GM18867 (cell line): ENCODE results near the gene NNT.
"Not testable (repeated sequence)": the region's sequence is repeated elsewhere in the genome, so short reads cannot be mapped to it uniquely, and the experiment has no call there.

Source experiments
- ATAC-seq: cut with Tn5 transposase; IDR thresholded peaks from one replicate; pipeline ENCODE4 v1.9.1; 2021; ENCODE audit warnings: mild to moderate bottlenecking, moderate library complexity; ENCODE audit not compliant: unreplicated experiment

The NNT gene

DNA sequence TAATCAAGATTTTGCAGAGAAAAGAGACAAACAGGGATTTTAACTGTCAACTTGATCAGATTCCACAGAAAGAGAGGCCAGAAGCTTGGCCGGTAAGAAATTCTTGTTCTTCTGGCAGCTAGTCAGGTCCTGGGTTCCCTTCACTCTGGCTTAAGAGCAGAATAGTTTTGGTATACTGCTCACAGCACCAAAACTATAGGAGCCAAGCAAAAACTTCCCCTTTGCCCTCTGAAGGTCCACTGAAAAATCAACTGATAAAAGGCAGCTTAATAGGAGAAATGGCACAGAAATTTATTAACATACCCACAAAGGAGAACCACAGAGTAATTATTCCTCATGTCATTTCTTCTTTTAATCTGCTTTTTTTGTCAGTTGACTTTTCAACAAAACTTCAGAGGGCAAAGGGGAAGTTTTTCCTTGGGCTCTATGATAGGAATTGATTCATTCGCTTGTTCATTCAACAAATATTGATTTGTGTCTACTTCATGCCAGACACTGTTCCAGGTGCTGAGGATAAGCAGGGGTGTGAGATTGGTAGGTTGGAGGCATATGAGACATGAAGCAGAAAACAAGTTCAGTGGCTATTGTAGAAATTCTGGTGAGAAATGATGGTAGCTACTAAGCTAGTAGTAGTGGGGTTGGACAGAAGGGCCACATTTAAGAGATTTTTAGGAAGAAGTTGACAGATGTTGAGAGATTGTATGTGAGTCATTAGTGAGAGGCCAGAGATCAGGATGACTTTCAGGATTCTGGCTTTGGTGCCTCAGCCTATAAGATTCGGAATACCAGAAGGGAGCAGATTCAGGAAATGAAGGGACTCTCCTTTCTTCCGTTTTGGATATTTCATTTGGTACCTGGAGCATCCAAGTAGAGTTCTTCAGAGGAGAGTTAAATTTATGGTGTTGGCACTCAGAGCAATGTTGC, 20.6 kb upstream of the NNT start:
- no peak for ATAC-seq

DNA sequence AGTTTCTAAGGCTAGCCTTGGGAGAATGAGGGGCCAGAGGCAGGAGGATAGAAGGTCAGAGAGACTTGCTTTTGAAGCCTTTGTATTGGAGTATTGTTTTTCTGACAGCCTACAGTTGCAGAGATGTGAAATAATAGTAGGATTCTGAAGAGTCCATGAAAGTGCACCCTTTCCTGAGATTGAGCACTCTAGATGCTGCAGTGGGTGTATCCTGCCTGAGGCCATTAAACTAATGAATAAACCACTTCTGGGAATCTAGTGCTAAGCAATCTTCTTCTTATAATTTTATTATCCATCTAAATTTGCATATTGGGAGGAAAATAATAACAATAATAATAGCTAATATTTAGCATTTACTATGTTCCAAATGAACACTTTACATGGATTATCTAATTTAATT, 19.3 kb upstream of the NNT start:
- no peak for ATAC-seq

DNA sequence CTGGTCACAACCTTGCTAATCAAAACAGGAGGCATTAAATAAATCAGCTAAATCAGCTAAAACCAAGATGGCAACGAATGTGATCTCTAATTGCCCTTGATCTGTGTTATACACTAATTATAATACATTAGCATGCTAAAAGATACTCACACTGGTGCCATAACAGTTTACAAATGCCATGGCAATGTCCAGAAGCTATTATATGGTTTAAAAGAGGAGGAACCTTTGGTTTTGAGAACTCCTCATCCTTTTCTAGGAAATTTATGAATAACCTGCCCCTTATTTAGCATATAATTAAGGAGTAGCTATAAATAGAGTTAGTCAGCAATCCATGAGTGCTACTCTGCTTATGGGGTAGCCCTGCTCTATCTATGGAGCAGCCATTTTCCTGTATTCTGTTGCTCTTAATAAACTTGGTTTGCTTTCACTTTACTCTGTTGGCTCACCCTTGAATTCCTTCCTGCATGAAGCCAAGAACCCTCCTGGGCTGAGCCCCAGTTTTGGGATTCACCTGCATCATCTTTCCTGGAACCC, 18.7 kb upstream of the NNT start:
- ATAC-seq, result no peak

DNA sequence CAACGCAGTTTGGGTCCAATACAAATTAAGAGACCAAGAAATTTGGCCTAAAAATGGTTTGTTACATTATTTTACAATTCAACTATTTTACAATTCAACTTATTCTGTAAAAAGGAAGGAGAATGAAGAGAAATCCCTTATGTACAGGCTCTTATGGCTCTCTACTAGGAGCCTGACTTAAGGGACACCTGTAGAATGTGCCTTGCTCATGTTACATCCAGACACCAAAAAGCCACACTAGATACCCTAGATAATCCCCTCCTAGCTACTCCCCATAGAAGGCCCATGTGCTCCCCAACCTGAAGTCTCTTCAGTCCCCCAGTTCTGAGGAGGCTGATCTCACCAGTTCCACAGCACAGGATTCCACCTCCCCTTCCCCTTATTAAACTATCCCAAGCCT, 14.1 kb upstream of the NNT start:
- no peak for ATAC-seq

DNA sequence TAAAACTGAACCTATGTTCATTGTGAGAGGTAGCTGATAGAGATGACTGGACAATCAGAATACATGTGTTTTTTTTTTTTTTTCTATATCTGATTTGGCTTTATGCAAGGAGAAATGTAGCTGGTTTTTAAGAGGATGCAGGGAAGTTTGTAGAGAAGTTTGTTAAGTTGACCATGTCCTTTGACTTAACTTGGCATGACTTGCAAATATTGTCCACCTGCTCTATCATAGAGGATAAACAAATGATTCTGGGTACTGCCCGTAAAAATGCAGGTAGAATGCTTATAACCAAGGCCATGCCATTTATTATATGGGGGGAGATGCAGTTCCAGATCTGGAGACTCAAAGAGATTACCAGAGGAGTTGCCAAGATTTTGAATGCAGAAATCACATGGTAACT, 13.7 kb upstream of the NNT start:
- ATAC-seq, result no peak

DNA sequence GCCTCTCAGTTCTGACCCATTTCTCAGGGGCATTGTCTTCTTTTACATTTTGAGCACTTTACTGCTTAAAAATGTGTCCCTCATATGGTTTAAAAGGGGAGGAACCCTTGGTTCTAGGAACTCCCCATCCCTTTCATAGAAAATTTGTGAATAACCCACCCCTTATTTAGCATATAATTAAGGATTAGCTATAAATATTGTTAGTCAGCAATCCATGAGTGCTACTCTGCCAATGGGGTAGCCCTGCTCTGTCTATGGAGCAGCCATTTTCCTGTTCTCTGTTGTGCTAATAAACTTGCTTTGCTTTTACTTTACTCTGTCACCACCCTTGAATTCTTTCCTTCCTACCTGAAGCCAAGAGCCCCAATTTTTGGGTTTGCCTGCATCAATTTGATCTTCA, 12.3 kb upstream of the NNT start:
- ATAC-seq, result no peak

DNA sequence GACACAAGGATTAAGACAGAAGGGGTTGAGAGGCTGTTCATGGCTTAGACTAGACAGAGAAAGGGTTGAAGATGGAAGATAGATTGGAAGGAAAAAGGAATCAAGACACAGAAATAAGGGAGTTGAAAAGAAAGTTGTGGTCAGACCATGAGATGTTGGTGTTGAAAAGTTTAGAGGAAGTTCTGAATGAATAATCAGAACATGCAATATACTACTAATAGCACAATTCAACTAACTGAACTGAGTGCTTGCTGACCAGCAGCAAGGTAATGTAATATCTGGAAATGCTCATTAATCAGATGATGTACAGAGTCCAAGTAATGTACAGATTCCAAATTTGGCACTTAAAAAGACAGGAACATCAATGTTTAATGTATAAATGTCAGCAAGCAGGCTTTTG, 10.6 kb upstream of the NNT start:
- ATAC-seq, result no peak

DNA sequence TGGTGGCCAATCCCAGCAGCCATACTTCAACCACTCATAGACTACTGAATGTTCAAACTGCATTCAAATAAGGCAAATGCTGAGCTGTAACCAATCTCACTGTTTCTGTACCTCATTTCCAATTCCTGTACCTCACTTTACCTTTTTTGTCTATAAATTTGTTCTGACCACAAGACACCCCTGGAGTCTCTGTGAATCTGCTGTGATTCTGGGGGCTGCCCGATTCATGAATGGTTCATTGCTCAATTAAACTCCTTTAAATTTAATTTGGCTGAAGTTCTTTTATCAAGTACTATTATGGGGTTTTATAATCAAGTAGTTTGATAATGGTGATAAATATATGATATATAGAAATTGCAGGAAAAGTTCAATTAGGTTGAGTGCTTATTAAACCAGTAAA, 4.1 kb upstream of the NNT start:
- ATAC-seq, result not testable (repeated sequence)

DNA sequence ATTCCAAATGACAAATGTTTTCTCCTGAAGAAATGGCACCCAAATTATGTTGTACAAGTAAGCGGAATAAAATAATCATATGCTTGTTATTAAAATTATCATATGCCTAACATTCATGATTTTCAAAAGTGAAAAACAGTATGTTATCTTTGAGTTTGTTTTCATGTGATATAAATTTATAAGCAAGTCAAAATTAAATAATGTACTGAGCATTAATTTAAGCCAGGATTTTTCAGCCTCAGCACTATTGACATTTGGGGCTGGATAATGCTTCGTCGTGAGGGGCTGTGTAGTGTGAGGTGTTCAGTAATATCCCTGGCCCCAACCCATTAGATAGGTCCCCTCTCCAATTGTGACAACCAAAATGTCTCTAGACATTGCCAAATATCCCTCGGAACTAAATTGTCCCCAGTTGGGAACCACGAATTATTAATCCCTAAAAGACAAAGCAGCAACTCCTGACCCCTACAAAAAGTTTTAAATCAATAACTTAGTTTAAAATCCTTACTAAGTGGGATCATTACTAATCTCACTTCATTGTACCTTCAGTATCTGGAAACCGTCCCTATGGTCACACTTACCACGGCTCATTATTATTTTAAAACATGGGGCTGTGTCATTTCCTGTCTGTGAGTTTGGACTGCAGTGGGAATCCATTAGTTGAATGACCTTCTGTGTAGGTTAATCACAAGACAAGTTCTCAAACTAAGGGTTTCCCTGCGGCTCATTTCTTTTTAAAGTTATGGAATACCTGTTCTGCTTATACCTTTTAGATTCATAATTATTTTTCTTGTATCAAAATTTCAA, 1.3 kb upstream of the NNT start:
- ATAC-seq, result peak; percentile 33

DNA sequence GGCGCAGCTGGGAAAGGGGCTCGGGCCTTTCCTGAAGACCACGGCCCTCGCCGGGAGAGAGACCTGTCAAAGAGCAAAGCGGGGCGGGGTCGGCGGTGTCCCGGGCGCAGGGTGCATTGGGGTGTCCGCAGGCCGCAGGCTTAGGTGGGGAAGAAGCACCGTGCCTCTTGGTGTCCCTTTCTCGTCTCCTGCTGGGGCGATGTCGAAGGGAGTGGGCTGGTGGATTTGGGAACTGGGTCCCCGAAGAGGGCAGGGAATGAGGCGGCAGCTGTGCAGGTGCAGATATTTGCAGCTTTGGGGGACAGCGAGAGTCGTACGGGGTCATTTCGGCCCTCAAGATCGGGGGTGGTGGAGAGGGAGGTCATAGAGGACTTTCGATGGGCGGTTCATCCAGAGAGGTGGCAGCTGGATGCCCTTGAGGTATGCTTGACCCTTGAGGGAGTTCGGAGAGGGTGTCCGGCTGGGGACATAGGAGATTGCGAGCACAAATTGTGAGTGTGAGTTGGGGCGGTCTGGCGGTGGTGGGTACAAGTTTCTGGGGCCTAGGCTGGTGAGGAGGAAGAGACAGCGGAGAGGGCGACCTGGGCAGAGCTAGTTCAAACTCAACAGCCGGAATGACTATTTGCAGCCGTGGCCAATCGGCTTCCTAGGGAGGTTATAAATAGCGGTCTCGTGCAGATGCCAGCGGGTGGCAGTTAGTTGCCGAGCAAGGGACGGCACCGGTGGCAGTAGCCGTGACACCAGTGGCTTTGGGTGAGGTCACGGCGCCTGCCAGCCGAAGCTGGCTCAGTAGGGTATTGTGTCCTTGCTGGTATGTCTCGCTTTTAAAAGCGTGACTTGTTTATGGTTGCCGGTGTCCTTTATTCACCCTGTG, 601 bp downstream of the NNT start:
- ATAC-seq, result peak; percentile 54

DNA sequence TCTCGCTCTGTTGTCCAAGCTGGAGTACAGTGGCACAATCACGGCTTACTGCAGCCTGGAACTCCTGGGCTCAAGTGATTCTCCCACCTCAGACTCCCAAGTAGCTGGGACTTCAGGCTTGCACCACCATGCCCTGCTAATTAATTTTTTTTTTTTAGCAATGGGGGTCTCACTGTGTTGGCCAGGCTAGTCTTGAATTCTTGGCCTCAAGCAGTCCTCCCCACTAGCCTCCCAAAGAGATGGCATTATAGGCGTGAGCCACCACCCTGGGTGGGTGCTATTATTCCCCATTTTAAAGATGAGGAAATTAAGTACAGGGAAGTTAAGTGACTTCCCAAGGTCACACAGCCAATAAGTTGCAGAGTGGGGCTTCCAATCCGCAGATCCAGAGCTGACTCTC, 1.7 kb downstream of the NNT start:
- ATAC-seq, result no peak

DNA sequence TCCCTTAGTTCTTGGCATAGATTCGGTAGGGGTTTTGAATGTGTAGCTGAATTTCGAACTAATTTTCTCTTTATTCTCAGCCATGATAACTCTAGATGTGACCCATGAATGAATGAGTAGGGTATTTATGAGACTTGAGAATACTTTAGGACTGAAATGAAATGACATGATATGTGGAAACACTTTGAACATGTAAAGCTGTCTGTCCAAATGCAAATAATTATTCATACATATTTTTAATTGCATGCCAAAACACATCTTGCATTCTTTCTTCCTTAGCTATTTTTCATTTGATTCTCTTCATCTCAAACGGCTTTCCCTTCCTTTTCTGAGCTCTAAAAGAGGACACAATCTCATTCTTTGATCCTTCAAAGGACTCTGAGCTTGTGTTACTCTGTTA, 3.4 kb downstream of the NNT start:
- ATAC-seq, result no peak

DNA sequence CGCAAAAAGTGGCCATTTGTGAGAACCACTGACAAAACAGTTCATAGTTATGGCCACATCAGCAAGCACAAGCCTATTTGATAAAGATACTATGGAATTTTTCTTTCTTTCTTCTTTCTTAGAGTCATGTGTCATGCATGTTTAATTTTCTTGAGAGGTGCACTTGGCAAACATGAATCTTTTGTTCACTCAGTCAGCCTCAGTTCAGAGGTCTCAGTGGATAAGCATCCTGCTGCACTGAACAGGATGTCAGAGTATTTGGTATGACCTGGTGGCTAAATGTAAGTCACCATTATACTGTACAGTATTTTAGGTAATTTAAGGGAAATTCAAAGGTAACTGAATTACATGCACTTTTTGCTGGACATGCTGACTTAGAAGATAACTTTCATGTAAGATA, 5.4 kb downstream of the NNT start:
- no peak for ATAC-seq

DNA sequence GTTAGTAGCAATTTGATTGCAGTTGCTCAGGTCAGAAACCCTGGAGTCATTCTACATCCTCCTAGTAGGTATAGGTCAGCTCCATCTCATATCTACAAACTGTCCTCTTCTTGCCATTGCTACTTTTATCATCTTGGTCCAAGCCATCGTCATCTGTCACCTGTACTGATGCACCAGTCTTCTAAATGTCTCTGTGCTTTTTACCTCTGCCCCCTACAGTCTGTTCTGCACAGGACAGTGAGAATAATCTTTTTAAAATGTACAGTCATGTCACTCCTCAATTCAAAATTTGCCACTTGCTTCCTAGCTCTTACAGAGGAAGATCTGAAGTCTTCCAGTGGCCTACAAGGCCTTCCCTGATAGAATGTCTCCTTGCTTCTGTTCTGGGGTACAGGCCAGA, 6.8 kb downstream of the NNT start:
- ATAC-seq, result peak; percentile 81

DNA sequence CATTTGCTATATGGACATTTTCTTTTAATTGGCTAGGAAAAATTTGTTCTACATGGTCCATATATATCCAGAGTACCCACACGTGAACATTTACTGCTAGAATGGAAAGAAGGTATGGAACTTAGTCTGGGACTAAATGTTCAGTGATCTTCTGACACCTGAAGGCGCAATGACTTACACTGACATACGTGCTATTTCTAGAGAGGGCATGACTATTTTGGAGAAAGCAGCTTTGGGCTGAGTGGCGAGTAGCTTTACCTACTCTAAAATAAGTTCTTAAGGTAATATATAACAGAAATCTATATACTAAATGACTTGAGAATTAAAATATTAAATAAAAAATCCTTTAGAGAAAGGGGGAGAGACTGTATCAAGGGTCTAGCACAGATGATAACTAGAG, 10.4 kb downstream of the NNT start:
- no peak for ATAC-seq

DNA sequence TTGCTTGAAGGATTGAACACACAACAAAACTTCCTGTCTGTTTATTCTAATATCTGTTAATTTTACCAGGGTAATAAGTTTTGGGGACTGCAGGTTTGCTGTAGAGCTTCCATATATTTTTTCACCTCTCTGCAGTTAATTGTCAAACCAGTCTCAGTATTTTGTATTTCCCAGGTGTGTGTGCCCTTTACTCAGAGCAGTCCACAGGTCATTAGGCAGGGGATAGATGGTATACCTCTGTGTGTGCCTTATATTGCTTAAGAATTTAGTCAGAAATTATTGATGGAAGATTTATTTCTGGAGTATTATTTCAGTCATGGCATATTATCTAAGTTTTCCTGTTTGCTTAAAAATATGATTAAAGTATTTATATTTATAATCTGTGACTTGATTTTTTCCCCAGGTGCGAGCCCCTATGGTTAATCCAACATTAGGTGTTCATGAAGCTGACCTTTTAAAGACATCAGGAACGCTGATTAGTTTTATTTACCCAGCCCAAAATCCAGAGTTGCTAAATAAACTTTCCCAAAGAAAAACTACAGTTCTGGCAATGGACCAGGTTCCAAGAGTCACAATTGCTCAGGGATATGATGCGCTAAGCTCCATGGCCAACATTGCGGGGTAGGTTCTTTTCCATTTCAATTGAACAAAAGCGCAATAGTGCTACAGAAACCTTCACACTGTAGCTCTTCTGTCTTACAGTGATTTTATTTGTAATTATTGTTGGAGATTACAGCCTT, 12.6 kb downstream of the NNT start:
- ATAC-seq, result no peak

DNA sequence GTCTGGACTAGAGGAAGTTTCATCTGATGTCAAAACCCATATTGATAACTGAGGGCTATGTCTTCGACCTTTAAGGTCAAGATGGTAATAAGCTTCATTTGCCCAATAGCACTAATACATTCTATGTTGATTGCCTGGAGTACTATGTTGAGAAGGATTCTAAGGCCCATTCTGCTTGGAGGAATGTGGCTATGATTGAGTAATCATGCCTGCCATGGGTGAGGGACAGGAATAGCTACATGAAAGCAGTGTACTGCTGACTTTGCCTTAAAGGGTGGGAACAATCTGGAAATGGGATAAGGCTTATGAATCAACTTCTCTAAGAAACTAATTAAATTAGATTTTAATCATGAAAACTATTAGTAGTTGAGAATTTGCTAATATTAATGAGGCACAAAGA, 13.6 kb downstream of the NNT start:
- ATAC-seq, result no peak

DNA sequence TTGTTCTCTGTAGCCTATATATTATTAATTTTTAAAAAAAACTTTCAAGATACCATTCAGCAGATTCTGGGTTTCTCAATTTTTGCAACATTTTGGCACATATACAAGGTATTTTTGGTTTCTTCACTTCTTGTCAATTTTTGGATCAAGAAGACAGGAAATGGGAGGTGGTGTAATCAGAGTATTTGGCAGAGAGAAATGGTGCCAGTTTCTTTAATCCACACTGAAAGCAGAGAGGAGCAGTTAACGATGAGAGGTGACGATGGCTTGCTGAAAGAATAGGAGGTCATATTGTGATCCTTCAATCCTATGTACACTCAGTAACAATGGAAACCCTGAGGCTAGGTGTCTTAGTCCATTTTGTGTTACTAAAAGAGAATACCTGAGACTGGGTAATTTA, 16.4 kb downstream of the NNT start:
- no peak for ATAC-seq

DNA sequence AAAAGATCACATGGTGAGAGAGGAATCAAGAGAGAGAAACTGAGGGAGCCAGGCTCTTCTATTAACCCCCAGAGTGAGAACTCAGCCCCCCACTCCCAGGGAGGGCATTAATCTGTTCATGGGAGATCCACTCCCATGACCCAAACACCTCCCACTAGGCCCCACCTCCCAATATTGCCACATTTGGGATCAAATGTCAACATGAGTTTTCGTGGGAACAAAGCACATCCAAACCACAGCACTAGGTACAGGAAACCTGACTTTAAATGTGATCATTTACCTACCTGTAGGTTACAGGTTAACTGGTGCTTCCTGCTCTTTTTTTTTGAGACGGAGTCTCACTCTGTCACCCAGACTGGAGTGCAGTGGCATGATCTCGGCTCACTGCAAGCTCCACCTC, 16.9 kb downstream of the NNT start:
- no peak for ATAC-seq

DNA sequence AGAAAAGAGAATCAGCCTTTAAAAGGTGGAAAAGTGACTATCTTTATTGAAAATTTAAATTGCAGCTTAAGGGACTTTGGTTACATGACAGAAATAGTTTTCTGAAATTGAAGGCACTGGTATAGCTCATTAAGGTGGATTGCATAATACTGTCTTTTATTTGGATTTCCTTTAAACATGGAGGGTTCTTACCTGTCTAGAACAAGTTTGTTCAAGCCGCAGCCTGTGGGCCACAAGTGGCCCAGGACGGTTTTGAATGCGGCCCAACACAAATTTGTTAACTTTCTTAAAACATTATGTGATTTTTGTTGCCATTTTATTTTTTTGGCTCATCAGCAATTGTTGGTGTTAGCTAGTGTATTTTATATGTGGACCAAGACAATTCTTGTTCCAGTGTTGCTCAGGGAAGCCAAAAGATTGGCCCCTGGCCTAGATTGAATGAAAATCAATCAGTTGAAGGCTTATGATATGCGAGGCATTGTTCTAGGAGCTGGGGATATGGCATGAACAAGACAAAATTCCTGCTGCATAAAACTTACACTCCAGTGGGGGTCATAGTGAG, 18.0 kb downstream of the NNT start:
- no peak for ATAC-seq
